CD4-positive, alpha-beta T cell treated with Interleukin-4 for 1 hour (primary cell): Measurements from ENCODE around the gene GRIN2D.
A peak's percentile ranks its signal among the peaks of the same experiment; 100 is the strongest.
"Not testable (repeated sequence)": the region's sequence is repeated elsewhere in the genome, so short reads cannot be mapped to it uniquely, and the experiment has no call there.

ENCODE experiments used
- DNase-seq, 2 donors: peaks; one replicate each; pipeline ENCODE4 v3.0.0-alpha.2; 2020 to 2022

The GRIN2D gene

GRCh38 chr19:48371771-48372170, 21.7 kb upstream of the GRIN2D start:
- not testable (repeated sequence) for DNase-seq

- DNase-seq, result no peak
These were observed 20.6 kb upstream of the GRIN2D start for GRCh38 chr19:48372904-48373303.

GRCh38 chr19:48373567-48373966, 19.9 kb upstream of the GRIN2D start:
- no peak for DNase-seq

DNA sequence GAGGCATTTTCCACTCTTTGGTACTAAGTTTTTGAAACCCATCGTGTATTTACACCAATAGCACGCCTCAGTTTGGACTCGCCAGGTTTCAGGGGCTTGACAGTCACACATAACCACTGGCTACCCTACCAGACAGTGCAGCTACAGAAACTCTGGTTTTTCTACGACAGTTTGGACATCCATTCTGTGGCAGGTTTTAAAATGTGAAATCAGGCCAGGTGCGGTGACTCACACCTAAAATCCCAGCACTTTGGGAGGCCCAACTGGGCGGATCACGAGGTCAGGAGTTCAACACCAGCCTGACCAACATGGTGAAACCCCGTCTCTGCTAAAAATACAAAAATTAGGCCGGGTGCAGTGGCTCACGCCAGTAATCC, 15.3 kb upstream of the GRIN2D start:
- no peak for DNase-seq

DNA sequence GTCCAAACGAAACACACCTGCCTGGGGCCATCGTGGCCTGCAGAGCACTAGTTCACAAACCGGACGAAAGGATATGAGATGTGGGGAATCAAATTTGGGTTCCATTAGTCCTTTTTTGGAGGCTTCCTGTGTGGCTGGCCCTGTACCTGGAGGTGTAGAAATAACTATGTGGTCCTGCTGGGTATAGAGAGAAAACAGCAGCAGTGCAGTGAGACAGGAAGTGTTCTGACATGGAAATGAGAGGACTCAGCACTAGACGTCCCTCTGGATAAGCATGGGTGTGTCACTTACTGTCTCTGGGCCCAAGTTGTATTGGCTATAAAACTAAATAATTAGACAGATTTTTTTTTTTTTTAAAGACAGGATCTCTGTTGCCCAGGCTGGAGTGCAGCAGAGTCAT, 14.4 kb upstream of the GRIN2D start:
- no peak for DNase-seq

GRCh38 chr19:48381178-48381950, 12.1 kb upstream of the GRIN2D start:
- DNase-seq, result no peak

DNA sequence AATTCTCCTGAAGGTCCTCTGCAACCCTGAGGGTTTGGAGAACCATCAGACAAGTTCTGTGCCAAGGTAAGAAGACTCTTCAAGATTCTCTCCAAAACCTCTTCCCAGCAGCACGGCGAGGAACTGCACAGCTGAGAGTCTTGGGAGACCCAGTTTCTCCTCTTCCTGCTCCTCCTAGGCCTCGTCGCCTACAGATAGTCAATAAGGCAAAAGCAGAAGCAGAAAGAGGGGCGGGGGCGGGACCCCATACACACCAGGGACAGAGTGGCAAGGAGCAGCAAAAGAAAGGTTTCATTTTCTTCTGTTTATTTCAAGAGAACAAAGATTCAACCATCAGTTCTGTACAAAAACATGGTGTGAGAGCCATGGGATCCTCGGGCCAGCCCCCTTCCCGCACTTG, 11.2 kb upstream of the GRIN2D start:
- no peak for DNase-seq

GRCh38 chr19:48385461-48386087, 7.9 kb upstream of the GRIN2D start:
- DNase-seq, result no peak

DNA sequence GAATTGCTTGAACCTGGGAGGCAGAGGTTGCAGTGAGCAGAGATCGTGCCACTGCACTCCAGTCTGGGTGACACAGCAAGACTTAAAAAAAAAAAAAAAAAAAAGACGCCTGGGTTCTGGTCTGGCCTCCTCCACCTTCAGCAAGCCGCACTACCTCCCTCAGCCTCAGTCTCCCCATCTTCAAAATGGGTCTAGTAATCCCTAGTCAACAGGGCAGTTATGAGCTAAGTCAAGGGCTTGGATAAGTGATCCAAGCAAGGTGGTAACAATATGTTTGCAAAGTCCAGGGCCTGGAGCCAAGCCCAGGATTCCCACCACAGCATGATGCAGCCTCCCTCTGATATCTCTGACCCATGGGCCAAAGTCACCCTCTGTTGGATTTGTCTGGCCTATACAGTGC, 6.5 kb upstream of the GRIN2D start:
- no peak for DNase-seq

GRCh38 chr19:48390188-48391099, 3.0 kb upstream of the GRIN2D start:
- DNase-seq, result peak; percentile 64 to 70

- DNase-seq, result peak; percentile 67 to 74
These were observed 2.1 kb upstream of the GRIN2D start, which contains the start of gene KDELR1 for GRCh38 chr19:48391100-48392005. Gene KDELR1 (minus strand): TSS chr19:48391551. CDS start chr19:48391358, 193 bp downstream.

DNA sequence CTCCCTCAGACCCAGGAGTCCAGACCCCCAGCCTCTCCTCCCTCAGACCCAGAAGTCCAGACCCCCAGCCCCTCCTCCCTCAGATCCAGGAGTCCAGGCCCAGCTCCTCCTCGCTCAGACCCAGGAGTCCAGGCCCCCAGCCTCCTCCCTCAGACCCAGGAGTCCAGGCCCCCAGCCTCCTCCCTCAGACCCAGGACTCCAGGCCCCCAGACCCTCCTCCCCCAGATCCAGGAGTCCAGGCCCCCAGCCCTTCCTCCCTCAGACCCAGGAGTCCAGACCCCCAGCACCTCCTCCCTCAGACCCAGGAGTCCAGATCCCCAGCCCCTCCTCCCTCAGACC, 1.5 kb upstream of the GRIN2D start:
- DNase-seq, result not testable (repeated sequence)

DNA sequence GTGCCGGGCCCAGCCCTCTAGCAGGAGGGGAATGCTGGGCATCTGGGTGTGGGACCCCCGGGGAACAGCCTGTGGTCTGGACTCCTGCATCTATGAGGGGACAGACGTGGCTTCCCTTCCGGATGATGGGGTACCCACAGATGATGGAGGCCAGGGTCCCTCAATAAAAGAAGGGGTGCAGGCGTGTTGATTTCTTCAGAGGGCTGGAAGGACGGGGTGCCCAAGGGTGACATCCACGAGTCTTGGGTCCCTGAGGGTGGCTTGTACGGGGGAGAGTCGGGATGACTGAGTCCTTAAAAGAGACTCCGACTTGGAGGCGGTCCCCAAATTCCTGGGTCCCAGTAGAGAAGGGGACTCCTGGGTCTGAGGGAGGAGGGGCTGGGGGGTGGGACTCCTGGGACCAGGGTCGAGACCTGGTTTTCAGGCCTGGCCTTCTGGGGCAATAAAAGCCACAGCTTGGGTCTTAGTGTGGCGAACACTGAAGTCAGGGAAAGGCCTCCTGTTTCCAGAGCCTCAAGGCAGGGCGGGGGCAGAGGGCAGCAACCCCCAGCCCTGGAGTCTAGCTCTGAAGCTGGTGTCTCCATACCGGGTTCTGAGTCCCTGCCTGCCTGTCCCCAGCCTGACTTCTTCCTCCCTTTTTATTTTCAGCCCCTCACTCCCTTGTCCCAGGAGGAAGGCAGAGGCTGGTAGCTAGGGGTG, 459 bp upstream of the GRIN2D start:
- DNase-seq, result no peak

DNA sequence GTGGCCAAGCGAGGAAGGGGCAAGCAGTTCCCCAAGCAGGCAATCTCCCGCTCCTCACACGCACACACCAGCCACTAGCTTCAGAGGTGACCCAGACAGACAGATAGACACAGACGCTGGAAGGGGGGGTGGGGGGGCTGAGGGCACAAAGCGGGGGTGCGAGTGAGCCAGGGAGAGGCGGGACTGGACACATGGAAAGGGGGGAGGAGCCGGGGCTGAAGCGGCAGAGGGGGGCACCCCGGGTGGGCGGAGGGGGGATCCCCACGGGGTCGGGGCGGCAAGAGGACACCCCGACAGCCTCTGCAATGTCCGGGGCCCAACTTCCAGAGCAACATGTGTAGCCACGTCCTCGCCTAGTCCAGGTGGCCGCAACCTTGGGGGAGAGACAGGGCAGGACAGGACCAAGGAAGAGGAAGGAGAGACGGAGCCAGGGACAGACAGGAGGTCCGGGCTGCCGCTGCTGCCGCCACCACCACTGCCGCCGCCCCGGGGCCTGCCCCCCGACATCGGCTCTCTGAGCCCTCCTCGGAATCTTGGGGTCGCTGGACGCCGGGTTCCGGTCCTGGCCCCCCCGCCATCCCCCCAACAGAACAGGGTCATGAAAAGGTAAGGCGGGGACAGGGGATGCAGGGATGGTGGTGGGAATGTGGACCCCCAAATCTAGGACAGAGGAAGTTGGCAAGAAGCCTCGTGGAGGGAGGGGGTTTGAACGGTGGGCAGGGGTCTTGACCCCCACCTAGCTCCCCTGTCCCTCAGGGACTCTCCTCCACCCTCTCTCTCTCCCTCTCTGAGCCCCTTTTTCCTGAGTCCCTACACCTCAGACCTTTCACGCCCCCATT, 1.1 kb downstream of the GRIN2D start:
- no peak for DNase-seq

DNA sequence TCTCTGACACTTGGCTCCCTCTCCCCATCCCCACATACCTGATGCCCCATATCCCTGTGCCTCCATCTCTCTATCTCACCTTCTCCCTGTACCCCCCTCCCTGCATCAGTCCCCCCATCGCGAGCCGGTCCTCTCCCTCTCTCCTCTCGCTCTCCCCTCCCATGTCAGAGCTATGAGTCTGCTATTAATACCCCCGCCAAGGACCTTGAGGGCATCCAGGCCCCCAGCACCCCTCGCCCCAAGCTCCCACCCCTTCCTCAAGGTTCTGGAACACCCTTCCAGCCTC, 1.6 kb downstream of the GRIN2D start:
- DNase-seq, result no peak

DNA sequence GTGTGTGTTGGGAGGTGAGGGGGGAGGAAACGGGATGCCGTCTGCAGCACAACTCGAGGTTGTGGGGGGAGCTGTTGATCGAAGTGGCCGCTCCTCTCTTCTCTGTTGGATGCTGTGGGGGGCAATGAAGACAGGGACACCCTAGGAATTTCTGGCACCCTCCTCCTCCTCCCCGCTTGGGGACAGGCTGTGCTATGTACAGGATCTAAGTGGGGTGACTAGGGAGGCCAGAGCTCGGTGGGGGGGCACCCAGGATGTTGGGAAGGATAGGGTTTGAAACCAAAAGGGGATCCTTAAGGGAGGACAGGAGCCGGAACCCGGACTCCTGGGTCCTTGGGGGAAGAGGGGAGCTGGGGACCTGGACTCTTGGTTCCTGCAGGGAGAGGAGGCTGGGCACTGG, 2.0 kb downstream of the GRIN2D start:
- DNase-seq, result no peak

- DNase-seq, result no peak
These were observed 2.8 kb downstream of the GRIN2D start for GRCh38 chr19:48396016-48396823.

DNA sequence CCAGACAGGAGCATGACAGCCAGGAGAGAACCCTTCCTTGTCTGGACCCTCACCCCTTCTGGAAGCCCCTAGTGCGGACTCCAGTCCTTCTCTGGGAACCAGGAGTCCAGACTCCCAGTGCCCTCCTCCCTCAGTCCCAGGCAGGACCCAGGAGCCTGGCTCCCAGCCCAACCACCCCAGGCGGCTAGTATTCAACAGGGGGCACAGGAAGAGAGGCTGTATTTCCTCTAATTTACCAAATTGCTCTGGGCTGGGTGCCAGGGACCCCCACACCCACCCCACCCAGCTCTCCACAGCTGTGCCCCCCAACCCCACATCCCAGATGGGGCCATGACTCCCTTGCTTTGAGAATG, 3.3 kb downstream of the GRIN2D start:
- DNase-seq, result no peak

- DNase-seq, result no peak
These were observed 4.0 kb downstream of the GRIN2D start for GRCh38 chr19:48397263-48398101.

DNA sequence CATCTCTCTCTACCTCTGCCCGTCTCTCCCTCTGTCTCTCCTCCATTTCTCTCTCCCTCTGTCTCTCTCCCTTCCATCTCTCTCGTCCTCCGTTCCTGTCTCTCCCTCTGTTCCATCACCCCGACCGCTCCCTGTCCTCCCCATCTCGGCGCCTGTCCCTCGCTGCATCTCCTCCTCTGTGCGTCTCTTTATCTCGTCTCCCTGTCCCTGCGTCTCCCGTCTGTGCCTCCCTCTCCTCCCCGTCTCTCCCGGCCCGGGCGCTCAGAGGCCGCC, 4.6 kb downstream of the GRIN2D start:
- DNase-seq, result peak in 1 of 2 donors; percentile 19
